ENCODE data around the gene NTF3.

The NTF3 gene

DNA sequence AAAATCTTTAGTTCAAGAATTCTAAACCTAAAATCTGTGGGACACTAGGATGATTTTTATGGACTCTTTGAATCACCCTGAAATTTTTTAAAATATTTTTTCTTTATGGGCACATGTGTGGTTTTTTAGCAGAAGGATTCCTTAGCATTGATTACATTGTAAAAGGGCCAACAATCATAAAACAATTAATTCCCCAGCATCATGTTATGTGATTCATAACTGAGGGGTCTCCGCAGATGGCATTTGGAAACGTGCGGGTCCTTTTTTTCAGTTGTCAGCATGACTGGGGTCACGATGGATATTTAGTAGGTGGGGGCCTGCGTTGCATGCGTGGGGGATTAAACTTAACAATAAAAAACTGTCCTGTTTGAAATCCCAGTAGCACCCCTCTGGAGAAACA is 52.5 kb downstream of the NTF3 start:
- TF ChIP-seq, protein P1, sequence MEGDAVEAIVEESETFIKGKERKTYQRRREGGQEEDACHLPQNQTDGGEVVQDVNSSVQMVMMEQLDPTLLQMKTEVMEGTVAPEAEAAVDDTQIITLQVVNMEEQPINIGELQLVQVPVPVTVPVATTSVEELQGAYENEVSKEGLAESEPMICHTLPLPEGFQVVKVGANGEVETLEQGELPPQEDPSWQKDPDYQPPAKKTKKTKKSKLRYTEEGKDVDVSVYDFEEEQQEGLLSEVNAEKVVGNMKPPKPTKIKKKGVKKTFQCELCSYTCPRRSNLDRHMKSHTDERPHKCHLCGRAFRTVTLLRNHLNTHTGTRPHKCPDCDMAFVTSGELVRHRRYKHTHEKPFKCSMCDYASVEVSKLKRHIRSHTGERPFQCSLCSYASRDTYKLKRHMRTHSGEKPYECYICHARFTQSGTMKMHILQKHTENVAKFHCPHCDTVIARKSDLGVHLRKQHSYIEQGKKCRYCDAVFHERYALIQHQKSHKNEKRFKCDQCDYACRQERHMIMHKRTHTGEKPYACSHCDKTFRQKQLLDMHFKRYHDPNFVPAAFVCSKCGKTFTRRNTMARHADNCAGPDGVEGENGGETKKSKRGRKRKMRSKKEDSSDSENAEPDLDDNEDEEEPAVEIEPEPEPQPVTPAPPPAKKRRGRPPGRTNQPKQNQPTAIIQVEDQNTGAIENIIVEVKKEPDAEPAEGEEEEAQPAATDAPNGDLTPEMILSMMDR (IDR thresholded peaks at IDR 0.05; ENCODE audit: borderline replicate concordance, control extremely low read depth, extremely low read depth, insufficient read depth, missing control alignments), result no peak
- in situ Hi-C loops (cut with MboI; ENCODE audit: low sequenced_read_pairs, unreplicated experiment), result no loop called here
- no peak for DNase-seq (ENCODE audit: low spot score)

DNA sequence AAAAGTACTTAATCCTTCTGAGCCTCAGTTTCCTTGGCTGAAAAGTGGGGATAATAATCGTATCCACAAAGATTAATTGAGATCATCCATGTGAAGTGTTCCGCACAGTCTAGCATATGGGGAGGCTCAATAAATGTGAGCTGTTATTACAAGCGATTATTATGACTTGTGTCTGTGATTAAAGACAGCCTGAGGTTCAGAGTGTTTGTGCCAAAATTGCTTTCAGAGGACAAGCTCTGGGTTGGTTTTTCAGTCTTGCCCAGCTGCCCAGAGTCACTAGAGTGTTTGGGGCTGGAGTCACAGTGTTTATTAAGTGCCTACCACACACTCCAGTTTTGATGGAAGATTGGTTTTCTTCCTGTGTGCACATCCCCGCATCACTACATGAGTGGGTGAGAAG is 53.5 kb downstream of the NTF3 start:
- in situ Hi-C loops (cut with MboI; ENCODE audit: low sequenced_read_pairs, unreplicated experiment), result no loop called here
- TF ChIP-seq, protein P1 (IDR thresholded peaks at IDR 0.05; ENCODE audit: borderline replicate concordance, control extremely low read depth, extremely low read depth, insufficient read depth, missing control alignments), result no peak
- DNase-seq (ENCODE audit: low spot score), result no peak

DNA sequence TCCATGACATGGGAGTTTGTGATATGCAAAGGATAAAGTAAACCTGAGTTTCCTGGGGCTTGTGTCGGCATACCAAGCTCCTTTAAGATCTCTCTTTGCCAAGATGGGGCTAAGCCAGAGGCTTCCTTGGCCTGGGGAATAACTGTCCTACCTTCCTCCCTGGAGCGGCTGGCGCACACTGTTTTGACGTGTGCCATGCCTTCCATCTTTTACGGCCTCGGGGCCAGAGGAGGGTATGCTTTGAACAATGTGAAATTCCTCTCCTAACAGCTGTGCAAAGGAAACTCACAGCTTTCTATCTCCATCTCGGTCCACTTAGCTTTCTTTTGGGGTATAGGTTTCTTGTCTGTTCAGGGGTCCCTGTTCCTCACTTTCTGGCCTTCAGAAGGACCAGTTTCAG is 55.2 kb downstream of the NTF3 start:
- DNase-seq (ENCODE audit: low spot score), result no peak
- in situ Hi-C loops (cut with MboI; ENCODE audit: low sequenced_read_pairs, unreplicated experiment), result no loop called here
- TF ChIP-seq, protein P1 (IDR thresholded peaks at IDR 0.05; ENCODE audit: borderline replicate concordance, control extremely low read depth, extremely low read depth, insufficient read depth, missing control alignments), result no peak

DNA sequence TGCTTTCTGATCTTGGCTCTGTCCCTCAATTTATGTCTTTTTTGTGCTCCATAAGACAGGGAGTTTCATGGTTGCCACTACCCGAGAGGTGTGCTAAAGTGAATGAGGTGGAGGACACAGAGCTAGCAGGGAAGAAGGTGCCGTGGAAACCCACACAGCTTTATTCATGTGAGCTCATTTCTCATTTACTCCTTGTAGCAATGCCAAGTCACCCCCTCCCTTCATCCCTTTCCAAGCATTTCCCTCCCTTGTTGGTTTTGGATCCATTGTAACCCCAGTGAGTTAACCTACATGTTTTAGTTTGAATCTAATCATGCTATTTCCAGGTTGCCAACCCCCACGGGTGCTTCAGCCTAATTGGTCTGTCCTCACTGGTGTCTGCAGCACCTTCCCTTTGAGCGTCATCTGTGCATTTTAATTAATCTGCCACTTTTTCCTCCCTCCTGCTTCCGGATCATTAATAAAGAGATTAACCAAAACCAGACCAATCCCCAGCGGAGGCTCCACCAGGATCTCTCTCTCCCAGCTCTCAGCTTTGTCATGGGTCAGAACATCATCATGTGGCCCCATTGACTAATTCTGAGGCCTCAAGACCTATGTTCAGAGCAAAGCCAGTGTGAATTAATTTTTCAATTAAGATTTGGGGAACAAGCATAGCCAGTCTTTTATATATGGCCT is 56.2 kb downstream of the NTF3 start:
- TF ChIP-seq, protein P1 (IDR thresholded peaks at IDR 0.05; ENCODE audit: borderline replicate concordance, control extremely low read depth, extremely low read depth, insufficient read depth, missing control alignments), result no peak
- no peak for DNase-seq (ENCODE audit: low spot score)
- in situ Hi-C loops (cut with MboI; ENCODE audit: low sequenced_read_pairs, unreplicated experiment), result no loop called here

DNA sequence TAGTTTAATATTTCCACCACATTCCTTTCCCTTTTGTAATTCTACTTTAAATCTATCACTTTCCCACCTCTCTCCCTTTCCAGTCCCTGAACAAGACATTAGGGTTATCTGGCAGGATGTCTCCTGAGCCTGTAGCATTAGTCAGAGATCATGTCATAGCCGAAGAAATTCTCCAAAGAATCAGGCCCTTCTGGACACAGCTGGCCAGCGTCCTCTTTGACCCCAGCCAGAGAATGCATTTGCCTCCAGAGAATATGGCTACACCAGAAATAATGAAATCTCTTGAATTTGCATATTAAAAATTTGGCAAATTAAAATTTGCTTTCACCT is 56.7 kb downstream of the NTF3 start:
- in situ Hi-C loops (cut with MboI; ENCODE audit: low sequenced_read_pairs, unreplicated experiment), result no loop called here
- DNase-seq (ENCODE audit: low spot score), result no peak
- TF ChIP-seq, protein P1 (IDR thresholded peaks at IDR 0.05; ENCODE audit: borderline replicate concordance, control extremely low read depth, extremely low read depth, insufficient read depth, missing control alignments), result no peak

DNA sequence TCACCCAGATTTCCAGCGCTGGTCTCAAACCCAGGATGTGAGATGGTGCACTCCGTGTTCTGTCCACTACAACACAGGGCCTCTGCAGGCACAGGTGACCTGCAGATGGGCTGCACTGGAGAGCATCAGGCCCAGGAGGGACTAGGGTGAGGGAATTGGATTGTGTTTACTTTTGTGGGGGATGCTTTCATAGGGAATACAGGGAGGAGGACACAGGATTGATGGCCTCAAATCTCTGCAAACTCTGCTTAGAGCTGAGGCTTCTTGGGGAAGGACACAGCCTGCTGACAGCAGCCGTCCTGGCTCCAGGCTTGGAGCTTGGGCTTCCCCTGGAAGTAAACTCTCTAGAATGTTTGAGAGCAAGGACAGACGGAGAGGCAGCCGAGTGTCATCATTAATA is 57.1 kb downstream of the NTF3 start:
- TF ChIP-seq, protein P1 (IDR thresholded peaks at IDR 0.05; ENCODE audit: borderline replicate concordance, control extremely low read depth, extremely low read depth, insufficient read depth, missing control alignments), result no peak
- no peak for DNase-seq (ENCODE audit: low spot score)
- in situ Hi-C loops (cut with MboI; ENCODE audit: low sequenced_read_pairs, unreplicated experiment), result no loop called here

Data from GM13976 (cell line).